Nephron progenitor cell (in vitro differentiated cells): Measurements from ENCODE around the gene PROZ.
A peak's percentile ranks its signal among the peaks of the same experiment; 100 is the strongest.

Experiments used
- DNase-seq: peaks from one replicate; pipeline ENCODE4 v3.0.0; 2021
- H3K27ac Mint-ChIP-seq: 2 replicates; pipeline ENCODE4 v1.8.0; 2021; ENCODE audit warnings: mild to moderate bottlenecking, moderate library complexity, mixed read lengths
- H3K27me3 Mint-ChIP-seq: 2 replicates; pipeline ENCODE4 v1.8.0; 2021; ENCODE audit warnings: mild to moderate bottlenecking, low read depth, mixed read lengths; ENCODE audit not compliant: poor library complexity
- H3K36me3 Mint-ChIP-seq: 2 replicates; pipeline ENCODE4 v1.8.0; 2021; ENCODE audit warnings: low read depth, mixed read lengths
- H3K4me1 Mint-ChIP-seq: 2 replicates; pipeline ENCODE4 v1.8.0; 2021; ENCODE audit warnings: mixed read lengths
- H3K4me3 Mint-ChIP-seq: 2 replicates; pipeline ENCODE4 v1.8.0; 2021; ENCODE audit warnings: mild to moderate bottlenecking, moderate library complexity, mixed read lengths
- H3K9me3 Mint-ChIP-seq: 2 replicates; pipeline ENCODE4 v1.8.0; 2021; ENCODE audit warnings: mild to moderate bottlenecking, moderate library complexity, mixed read lengths
- TF ChIP-seq, protein P1 (sequence below): fragments of 200-600 bp; sonication (generic); IDR thresholded peaks from 2 replicates; pipeline ENCODE4 v1.5.0; 2021; ENCODE audit warnings: antibody characterized with exemption

The PROZ gene

DNA sequence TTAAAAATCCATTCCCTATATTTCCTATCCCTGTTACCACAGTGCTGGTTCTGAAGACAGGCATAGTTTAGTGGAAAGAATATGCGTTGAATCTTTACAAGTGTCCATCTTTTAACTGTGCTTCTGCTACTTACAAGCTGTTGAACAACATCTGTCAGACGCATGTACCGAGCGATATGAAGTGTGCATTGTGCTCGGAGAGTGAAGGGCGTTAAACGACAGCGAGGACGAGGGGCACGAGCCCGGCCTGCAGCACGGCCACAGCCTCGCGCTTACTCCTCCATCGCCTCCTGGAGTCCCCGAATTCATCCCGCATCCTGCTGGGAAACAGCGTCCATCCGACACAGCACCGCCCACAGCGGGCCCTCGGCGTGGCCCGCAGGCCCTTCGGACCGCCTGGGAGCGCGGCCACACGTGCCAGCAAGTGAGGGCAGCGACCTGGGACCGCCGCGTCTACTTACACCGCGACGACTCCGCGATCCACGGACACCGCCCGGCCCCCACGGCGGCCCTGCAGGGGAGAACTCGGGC lies 49.5 kb downstream of the PROZ start:
- H3K4me1 Mint-ChIP-seq, result peaks cover 50% of the 10 kb centered on the region
- peak overlapping the region; percentile 45 for H3K27ac Mint-ChIP-seq
- no peaks in the 10 kb centered on the region for H3K9me3 Mint-ChIP-seq
- H3K27me3 Mint-ChIP-seq, result no peaks in the 10 kb centered on the region
- H3K4me3 Mint-ChIP-seq, result peak overlapping the region; percentile 90
- DNase-seq, result no peak
- TF ChIP-seq, protein P1, sequence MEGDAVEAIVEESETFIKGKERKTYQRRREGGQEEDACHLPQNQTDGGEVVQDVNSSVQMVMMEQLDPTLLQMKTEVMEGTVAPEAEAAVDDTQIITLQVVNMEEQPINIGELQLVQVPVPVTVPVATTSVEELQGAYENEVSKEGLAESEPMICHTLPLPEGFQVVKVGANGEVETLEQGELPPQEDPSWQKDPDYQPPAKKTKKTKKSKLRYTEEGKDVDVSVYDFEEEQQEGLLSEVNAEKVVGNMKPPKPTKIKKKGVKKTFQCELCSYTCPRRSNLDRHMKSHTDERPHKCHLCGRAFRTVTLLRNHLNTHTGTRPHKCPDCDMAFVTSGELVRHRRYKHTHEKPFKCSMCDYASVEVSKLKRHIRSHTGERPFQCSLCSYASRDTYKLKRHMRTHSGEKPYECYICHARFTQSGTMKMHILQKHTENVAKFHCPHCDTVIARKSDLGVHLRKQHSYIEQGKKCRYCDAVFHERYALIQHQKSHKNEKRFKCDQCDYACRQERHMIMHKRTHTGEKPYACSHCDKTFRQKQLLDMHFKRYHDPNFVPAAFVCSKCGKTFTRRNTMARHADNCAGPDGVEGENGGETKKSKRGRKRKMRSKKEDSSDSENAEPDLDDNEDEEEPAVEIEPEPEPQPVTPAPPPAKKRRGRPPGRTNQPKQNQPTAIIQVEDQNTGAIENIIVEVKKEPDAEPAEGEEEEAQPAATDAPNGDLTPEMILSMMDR, result no peak
- H3K36me3 Mint-ChIP-seq, result peaks cover 30% of the 10 kb centered on the region

DNA sequence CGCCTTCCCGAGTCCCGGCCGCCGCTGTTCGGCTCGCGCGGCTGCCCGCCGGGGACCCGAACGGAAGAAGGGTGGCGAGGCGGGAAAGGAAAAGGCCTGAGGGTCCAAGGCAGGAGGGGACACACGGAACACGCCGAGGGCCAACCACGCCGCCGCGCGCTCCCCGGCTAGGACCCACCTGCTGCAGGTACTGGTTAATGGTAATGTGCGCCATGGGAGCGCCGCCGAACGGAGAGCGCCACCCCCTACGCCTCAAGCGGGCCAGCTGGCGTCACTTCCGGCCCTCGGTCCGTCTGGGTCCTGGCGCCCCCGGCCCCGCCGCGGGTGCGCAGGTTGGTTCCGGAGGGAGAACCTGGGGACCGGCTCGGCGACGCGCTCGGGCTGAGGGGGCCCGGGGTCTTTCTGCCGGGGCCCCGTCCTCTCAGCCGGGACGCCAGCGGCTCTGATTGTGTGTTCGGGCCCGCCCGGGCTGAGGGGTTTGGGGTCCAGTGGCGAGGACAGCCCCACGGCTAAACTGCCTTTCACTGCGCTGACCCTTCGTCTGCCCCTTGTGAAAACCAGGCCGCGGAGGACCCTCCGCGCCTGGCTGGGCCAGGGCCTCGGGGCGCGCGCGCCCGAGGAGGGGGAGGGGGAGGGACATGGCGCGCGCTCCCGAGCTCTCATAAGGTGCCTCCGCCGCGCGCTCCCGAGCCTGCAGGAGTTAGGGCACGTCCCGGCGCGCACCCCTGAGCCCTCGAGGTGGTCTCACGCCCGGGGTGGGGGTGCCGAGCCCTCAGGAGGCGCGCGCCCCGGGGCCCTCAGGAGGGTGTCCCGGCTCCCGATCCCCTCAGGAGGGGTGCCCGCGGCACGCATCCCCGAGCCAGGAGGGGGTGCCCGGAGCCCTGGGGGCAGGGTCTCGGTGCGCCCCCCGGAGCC lies 50.2 kb downstream of the PROZ start, which contains the start of gene PCID2:
PCID2 (minus strand) TSS at position 249 of the 915 bp plus-strand sequence; CDS start at position 214, 35 bp downstream.
- H3K4me3 Mint-ChIP-seq, result peak within 1 kb of the TSS; percentile 90
- DNase-seq, result peak; percentile 88
- peaks cover 35% of the 10 kb centered on the region for H3K36me3 Mint-ChIP-seq
- H3K27ac Mint-ChIP-seq, result peak within 1 kb of the TSS; percentile 45
- H3K27me3 Mint-ChIP-seq, result no peaks in the 10 kb centered on the region
- H3K9me3 Mint-ChIP-seq, result no peaks in the 10 kb centered on the region
- TF ChIP-seq, protein P1, result no peak
- H3K4me1 Mint-ChIP-seq, result peaks cover 56% of the 10 kb centered on the region

DNA sequence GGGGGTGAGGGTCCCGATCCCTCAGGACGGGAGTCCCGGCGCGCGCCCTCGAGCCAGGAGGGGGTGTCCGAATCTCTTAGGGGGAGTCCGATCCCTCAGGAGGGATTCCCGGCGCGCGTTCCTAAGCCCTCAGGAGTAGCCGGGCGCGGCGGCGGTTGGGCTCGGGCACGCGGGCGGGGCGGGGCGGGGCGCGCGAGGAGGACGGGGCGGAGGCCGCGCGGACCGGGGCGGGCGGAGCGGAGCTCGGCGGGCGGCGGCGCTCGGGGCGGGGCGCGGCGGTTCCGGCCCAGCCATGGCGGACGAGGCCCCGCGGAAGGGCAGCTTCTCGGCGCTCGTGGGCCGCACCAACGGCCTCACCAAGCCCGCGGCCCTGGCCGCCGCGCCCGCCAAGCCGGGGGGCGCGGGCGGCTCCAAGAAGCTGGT lies 50.9 kb downstream of the PROZ start, which contains the start of gene CUL4A:
CUL4A (plus strand) TSS at position 278 of the 423 bp plus-strand sequence; CDS start at position 293, 15 bp downstream.
- no peaks in the 10 kb centered on the region for H3K27me3 Mint-ChIP-seq
- TF ChIP-seq, protein P1, result no peak
- peak; percentile 88 for DNase-seq
- H3K27ac Mint-ChIP-seq, result peak within 1 kb of the TSS; percentile 54
- no peaks in the 10 kb centered on the region for H3K9me3 Mint-ChIP-seq
- H3K36me3 Mint-ChIP-seq, result peaks cover 40% of the 10 kb centered on the region
- peak within 1 kb of the TSS; percentile 90 for H3K4me3 Mint-ChIP-seq
- H3K4me1 Mint-ChIP-seq, result peaks cover 60% of the 10 kb centered on the region

DNA sequence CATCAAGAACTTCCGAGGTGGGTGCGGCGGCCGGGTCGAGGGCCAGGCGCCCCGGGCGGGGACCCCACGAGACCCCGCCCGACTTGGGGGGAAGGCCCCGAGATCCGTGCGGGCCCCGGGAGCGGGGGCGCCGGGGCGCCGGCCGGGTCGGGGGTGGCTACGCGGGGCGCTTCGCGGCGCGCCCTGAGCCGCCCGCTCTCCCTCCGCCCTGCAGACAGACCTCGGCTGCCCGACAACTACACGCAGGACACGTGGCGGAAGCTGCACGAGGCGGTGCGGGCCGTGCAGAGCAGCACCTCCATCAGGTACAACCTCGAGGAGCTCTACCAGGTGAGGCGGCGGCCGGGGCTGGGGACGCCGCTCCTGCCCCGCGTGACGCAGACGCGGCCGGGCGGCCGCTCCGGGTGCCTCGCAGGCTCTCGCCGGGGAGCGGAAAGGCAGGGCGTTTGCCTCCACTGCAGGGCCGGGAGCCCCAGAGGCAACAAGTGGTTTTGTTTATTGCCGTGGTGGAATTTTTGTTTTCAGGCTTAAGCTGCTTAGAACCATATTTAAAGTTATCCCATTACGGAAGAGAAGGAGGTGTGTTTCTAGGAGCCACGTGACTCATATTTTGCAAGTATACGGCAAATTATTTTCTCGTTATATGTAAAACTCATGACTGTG lies 51.4 kb downstream of the PROZ start:
- DNase-seq, result peak; percentile 55
- Mint-ChIP-seq H3K27me3 (no peaks in the 10 kb centered on the region), H3K27ac (peak overlapping the region; percentile 54), H3K4me3 (peak overlapping the region; percentile 88), H3K36me3 (peaks cover 40% of the 10 kb centered on the region), H3K4me1 (peaks cover 60% of the 10 kb centered on the region), H3K9me3 (no peaks in the 10 kb centered on the region)
- TF ChIP-seq, protein P1, result no peak

DNA sequence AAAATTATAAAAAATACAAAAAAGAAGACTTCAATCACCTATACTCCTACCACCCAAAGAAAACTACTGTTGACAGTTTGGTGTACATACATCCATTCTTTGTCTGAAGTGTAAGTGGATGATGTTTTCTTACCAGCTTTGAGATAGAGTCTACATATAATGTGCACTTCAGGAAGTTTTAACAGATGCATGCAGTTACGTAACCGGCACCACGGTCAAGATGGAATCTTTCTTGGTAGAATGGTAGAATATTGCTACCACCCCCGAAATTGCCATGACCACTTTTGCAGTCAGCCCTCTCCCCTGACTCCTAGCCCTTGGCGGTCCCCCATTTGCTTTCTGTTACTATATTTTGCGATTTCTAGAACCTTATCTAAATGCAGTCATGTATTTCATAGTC lies 52.4 kb downstream of the PROZ start:
- H3K27ac Mint-ChIP-seq, result peak overlapping the region; percentile 67
- TF ChIP-seq, protein P1, result no peak

More for the DNA sequence above, 52.4 kb downstream of the PROZ start:
- DNase-seq, result no peak
- Mint-ChIP-seq H3K36me3 (peaks cover 32% of the 10 kb centered on the region), H3K9me3 (no peaks in the 10 kb centered on the region), H3K4me1 (peaks cover 55% of the 10 kb centered on the region), H3K27me3 (no peaks in the 10 kb centered on the region), H3K4me3 (peak overlapping the region; percentile 88)
